ENCODE data around the gene THPO. TPM values are rescaled to one million over a fixed set of nuclear protein-coding genes. Genes with fewer than 3 reads are reported as not detected.

The THPO gene
- total and polyA plus RNA-seq, 4 donors, result 3.9 to 14.4 (median 8.9) TPM

DNA sequence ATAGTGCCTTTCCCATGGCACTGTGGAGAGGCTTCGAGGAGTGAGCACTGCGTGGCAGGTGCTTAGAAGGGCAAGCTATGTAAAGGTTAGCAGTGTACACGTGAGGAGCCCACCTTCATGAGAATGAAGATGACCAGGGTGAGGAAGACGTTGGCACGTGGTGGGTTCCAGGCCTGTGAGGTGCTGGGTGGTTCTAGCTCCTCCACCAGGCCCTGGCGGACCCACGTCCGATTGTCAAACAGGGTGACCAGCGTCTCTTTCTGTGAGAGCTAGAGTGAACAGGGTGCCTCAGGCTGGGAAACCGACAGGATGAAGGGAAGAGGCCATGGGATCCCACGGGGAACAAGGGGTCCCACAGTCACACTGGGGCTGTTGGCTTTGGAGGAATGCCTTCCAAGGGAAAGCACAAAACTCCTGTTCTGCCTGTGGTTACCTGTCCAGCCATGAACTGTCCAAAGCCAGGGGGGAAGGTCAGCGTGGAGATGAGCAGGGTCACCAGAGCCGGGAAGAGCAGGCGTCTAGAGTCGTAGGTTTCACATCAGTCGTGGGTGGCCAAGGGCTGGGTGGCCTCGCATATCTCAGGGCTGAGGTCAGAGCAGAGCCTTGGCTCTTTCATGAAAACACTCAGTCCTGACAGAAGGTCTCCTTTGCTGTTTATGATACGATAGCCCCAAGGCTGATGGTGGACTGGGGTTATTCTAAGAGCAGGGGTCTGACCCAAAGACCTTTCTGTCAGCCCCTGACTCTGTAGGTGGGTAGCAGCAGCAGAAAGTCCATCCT, 22.6 kb downstream of the THPO start:
- Histone ChIP-seq H3K9ac (ENCODE audit: low read depth in 1 of 2, low read length in 2 of 2) (no peak overlapping the region), H3K9me3 (ENCODE audit: control insufficient read depth in 4 of 4, low read length in 3 of 4) (no peaks in the 10 kb centered on the region), H3K27me3 (ENCODE audit: control insufficient read depth in 4 of 4, insufficient read depth in 4 of 4, low read length in 3 of 4) (no peaks in the 10 kb centered on the region), H3K27ac (ENCODE audit: low read depth in 1 of 2, low read length in 2 of 2) (no peak overlapping the region), H3K4me3 (ENCODE audit: low read depth in 1 of 3, low read length in 3 of 3) (no peak overlapping the region), H3K36me3 (ENCODE audit: control insufficient read depth in 4 of 4, insufficient read depth in 3 of 4, low read depth in 1 of 4, low read length in 3 of 4) (no peaks in the 10 kb centered on the region), H3K4me1 (ENCODE audit: control insufficient read depth in 4 of 4, insufficient read depth in 4 of 4, low read length in 3 of 4) (peaks cover 8 to 22% (median 14%) of the 10 kb centered on the region in 4 donors)
- no peak for TF ChIP-seq EGR1 (IDR thresholded peaks at IDR 0.05; ENCODE audit: low read depth in 2 of 2)
- no peak for TF ChIP-seq FOXA2 (IDR thresholded peaks at IDR 0.05)
- no peak for TF ChIP-seq HNF4A (conservative IDR thresholded peaks at IDR 0.05)
- no peak for TF ChIP-seq FOXA1 (IDR thresholded peaks at IDR 0.05)
- TF ChIP-seq YY1 (IDR thresholded peaks at IDR 0.05), result no peak
- TF ChIP-seq TAF1 (conservative IDR thresholded peaks at IDR 0.05), result no peak
- TF ChIP-seq CTCF (IDR thresholded peaks at IDR 0.05; ENCODE audit: low read depth, low read length, missing input control), result no peak
- TF ChIP-seq GABPA (IDR thresholded peaks at IDR 0.05 in 1 of 2, conservative IDR thresholded peaks at IDR 0.05 in 1 of 2), result no peak
- no peak for TF ChIP-seq ATF3 (IDR thresholded peaks at IDR 0.05)
- TF ChIP-seq HNF4G (IDR thresholded peaks at IDR 0.05), result no peak
- TF ChIP-seq RAD21 (IDR thresholded peaks at IDR 0.05), result no peak
- no peak for TF ChIP-seq JUND (IDR thresholded peaks at IDR 0.05)
- no peak for TF ChIP-seq SP1 (IDR thresholded peaks at IDR 0.05)
- TF ChIP-seq, protein P1, sequence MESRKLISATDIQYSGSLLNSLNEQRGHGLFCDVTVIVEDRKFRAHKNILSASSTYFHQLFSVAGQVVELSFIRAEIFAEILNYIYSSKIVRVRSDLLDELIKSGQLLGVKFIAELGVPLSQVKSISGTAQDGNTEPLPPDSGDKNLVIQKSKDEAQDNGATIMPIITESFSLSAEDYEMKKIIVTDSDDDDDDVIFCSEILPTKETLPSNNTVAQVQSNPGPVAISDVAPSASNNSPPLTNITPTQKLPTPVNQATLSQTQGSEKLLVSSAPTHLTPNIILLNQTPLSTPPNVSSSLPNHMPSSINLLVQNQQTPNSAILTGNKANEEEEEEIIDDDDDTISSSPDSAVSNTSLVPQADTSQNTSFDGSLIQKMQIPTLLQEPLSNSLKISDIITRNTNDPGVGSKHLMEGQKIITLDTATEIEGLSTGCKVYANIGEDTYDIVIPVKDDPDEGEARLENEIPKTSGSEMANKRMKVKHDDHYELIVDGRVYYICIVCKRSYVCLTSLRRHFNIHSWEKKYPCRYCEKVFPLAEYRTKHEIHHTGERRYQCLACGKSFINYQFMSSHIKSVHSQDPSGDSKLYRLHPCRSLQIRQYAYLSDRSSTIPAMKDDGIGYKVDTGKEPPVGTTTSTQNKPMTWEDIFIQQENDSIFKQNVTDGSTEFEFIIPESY (IDR thresholded peaks at IDR 0.05), result no peak
- no peak for TF ChIP-seq NR2F2 (IDR thresholded peaks at IDR 0.05)
- no peak for TF ChIP-seq RXRA (IDR thresholded peaks at IDR 0.05)
- TF ChIP-seq, protein P2, sequence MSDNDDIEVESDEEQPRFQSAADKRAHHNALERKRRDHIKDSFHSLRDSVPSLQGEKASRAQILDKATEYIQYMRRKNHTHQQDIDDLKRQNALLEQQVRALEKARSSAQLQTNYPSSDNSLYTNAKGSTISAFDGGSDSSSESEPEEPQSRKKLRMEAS (IDR thresholded peaks at IDR 0.05), result no peak
- TF ChIP-seq REST (IDR thresholded peaks at IDR 0.05), result no peak
- DNase-seq (ENCODE audit: low spot score), result no peak
- WGBS, result 88% methylated on average over 18 of the region's 18 CpGs

Data from liver (tissue), 9 donors.